Middle frontal gyrus (tissue), 1 donor: ENCODE data around the gene D2HGDH.
A peak's percentile ranks its signal among the peaks of the same experiment; 100 is the strongest.
"Not testable (repeated sequence)": the region's sequence is repeated elsewhere in the genome, so short reads cannot be mapped to it uniquely, and the experiment has no call there.

Source experiments
- DNase-seq: peaks from one replicate; pipeline ENCODE4 v3.0.0-alpha.2; 2015; ENCODE audit warnings: low spot score; ENCODE audit errors: extremely low spot score

The D2HGDH gene

DNA sequence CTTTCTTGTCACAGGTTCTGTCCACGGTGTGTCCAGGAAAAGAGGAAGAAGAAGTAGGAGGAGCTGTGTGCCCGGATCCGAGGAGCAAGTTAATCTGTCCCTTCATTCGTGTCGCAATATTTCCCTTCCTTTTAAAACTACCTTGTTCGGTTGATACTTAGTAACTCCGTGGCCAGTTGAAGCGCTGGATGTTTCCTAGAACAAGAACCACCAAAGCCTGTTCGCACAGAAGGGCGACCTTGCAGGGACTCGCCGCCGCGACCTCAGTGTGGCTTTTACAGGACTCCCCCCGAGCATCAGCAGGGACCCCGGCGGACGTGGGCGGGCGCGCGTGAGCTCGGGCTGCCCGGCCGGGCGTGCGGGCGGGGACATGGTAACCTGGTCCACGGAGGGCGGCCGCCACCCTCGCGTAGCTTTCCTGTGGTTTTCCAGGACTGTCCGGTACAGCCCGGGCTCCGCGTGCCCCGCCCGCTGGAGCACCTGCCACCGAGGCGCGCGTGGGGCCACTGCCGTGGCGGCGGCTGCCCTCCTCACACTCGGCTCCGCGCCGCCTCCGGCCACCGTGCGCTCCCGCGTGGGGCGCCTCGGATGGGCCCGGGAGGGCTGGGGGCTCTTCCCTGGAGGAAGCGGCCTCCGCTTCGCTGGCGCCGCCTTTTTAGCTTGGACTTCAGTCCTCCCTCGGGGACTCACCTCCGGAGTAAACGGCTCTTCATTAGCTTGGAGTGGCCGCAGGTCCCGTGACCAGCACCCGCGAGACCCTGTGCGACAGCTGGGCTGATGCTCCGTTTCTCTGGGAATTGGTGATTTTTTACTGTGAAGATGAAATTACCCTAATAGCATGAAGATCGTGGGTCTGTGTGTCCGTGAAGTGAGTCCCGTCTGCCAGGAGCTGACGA is 9.2 kb upstream of the D2HGDH start:
- no peak for DNase-seq

DNA sequence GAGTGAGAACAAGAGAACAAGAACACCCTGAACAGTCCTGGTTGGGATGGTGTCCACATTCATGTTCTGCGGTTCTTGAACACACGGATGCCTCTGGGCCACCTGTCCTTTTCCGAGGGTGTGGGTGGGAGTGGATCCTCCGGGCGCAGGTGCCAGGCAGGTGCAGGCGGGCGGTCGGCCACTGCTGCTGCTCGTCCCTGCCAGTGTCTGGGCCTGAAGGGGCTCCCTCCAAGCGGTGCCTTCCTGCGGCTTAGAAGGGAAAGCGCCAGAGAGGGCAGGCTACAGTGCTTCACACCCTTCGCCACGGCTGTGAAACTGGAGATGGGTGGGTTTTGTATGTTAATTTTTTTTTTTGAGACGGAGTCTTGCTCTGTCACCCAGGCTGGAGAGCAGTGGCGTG is 8.0 kb upstream of the D2HGDH start:
- DNase-seq: no peak

DNA sequence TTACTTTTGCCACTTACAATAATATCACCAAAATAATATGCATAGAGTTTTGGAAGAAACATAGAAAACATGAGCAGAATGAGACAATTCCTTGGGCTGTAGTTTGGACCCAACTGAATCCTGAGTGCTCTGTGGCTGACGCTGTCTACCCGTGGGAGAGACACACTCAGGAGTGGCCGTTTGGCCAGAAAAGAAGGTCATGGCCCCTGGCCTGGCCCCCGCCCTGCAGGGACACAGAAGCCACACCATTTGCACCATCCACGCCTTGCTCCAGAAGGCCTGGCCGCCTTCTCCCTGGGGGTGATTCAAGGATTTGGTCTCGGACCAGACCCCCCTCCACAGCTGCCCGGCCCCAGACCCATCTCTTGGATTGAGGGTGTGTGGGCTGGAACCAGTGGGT is 6.4 kb upstream of the D2HGDH start:
- DNase-seq: no peak

DNA sequence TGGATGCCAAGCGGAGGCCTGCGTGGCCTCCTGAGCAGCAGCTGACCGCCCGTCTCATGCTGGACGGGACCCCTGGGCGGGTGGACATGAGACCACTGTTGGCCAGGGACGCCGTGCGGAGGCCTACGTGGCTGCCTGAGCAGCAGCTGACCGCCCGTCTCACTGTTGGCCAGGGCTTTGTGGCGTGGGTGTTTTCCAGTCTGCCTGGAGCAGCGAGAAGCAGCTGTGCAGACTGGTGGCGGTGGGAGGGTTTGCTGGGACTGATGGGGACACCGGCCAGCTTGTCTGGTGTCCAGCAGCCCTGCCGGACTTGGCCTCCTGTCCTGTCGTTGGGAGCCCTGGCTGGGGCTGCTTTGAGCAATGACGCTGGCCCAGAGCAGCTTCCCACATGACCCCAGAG is 5.8 kb upstream of the D2HGDH start:
- peak; percentile 42 for DNase-seq

DNA sequence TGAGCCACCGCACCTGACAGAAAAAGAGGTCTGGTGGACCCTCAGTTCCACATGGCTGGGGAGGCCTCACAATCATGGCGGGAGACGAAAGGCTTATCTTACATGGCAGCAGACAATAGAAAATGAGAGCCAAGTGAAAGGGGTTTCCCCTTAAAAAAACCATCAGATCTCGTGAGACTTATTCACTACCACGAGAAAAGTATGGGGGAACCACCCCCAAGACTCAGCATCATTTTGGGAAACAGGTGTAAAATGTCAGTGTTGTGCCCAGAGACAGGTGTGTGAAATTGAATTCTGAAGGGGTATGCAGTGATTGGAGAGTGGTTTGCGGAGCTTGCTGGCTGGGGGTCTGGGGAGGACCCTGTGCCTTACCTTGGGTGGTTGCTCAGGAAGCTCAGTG is 4.6 kb upstream of the D2HGDH start:
- no peak for DNase-seq

DNA sequence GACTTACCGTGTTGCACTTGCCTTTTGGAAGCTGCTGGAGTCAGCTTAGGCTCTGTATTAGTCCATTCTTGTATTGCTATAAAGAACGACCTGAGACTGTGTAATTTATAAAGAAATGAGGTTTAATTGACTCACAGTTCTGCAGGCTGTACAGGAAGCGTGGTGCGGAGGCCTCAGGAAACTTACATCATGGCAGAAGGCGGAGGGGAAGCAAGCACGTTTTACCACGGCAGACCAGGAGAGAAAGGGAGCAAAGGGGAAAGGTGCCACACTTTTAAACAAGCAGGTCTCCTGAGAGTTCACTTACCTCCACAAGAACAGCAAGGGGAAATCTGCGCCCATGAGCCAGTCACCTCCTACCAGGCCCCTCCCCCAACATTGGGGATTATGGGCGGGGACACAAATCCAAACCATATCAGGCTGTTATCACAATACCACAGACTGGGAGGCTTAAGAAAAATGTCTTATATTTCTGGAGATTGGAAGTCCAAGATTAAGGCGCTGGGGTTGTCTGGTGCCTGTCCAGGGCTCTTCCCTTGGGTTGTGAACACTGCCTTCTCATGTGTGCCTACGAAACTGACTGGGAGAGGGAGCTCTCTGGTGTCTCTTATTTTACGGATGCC is 3.6 kb upstream of the D2HGDH start:
- DNase-seq: no peak

DNA sequence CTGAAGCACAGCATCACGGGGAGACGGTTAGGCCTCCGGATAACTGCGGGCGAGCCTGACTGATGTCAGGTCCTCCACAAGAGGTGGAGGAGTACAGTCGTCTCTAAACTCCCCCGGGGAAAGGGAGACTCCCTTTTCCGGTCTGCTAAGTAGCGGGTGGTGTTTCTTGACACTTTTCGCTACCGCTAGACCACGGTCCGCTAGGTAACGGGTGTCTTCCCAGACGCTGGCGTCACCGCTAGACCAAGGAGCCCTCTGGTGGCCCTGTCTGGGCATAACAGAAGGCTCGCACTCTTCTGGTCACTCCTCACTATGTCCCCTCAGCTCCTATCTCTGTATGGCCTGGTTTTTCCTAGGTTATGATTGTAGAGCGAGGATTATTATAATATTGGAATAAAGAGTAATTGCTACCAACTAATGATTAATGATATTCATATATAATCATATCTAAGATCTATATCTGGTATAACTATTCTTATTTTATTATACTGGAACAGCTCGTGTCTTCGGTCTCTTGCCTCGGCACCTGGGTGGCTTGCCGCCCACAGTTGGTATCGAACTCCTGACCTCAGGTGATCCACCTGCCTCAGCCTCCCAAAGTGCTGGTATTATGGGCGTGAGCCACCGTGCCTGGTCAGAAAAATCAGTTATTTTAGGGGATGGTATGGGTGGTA is 1.8 kb upstream of the D2HGDH start:
- not testable (repeated sequence) for DNase-seq

DNA sequence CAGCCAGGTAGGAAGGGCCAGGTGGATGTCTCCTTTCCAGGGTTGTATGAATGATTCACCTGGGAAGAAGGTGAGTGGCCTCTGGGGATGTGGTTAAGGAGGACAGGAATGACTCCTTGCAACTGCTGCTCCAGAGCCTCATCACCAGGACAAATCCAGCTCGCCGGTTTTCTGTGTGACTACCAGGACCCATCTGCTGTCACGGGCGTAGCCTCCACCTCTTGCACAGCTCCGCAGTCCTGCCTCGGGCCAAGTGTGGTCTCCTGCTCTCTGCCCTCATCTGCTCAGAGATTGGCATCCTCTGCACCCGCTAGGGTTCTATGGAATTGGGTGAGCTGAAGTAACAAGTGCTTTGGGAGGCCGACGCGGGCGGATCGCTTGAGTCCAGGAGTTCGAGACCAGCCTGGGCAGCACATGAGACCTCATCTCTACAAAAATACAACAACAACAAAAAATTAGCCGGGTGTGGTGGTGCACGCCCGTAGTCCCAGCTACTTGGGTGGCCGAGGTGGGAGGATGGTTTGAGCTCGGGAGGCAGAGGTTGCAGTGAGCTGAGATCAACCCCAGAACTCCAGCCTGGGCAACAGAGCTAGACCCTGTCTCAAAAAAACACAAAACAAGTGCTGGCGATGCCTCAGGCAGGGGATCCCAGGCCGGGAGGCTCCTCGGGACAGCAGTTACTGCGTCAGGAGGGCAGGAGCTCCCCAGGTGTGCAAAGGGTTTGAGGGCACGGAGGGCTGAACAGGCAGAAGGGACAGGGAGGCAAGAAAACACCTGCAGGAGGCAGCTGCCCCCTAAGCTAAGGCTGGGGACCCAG is 831 bp upstream of the D2HGDH start:
- no peak for DNase-seq

DNA sequence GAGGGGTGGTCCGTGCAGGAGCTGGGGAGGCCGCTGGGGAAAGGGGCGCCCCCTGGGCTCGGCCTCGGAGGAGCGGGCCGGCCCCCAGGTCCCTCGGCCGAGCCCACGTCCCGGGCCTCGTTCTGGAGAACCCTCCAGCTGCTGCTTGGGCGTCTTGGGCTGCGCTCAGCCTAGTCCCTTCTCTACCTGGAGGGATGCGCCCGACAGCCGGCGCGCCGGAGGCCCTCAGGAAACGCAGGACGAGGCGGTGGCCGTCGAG is 293 bp upstream of the D2HGDH start:
- no peak for DNase-seq

DNA sequence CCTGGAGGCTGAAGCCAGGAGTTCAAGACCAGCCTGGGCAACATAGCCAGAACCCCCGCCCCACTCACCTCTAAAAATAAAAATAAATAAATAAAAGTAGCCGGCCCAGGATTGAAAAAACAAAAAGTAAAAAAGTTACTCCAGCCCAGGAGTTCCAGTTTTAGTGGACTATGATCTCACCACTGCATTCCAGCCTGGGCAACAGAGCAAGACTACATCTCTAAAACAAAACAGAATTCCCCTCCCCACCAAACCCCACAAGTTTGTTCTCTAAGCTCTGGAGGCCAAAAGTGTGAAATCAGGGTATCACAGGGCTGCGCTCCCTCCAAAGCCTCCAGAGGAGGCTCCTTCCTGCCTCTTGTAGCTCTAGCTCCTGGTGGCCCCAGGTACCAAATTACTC is 1.7 kb downstream of the D2HGDH start:
- no peak for DNase-seq

DNA sequence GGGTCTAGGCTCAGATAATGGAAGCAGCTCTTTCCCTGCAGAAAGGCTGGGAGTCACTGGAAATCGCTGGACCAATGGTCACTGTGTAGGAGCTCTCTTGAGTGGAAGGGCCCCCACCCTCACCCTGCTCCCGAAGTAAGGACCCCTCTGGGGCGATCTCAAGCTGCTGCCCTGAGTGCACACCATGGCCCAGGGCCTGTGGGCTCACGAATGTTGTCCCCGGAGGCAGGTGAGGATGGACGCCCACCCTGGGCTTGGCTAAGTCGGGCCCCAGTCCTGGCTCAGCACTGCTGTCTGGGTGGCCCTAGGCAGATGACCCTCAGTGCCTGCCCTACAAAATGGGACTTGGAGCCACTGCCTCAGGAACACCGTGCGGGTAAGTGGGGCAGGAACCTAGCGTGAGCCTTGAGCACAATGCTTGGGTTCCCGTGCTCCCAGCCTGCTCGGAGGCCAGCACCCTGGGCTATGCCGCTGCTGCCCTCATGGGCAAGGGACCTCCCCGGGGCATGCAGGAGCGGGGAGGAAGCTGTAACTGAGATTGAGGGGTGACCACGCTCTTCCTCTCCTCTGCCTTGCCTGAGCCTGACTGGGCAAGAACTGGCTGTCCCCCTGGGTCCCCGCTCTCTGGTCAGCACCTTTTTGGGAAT is 3.7 kb downstream of the D2HGDH start:
- DNase-seq: no peak

DNA sequence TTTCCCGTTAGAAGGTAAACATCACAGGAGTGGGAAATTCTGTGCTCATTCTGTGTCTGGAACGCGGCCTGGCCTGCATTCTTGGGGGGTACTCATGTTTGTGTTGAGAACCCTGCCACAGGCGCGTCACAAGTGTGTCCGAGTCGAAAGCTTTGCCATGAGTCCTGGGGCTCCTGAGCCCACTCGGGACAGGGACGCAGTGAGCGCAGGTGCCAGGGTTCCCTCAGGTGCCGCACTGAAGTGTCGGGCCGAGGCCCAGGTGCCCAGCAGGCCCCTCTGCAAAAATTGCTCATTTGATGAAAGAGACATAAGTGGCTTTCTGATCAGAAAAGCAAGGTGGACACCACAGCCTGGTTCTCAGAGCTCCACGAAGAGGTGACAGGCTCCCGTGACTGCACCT is 4.7 kb downstream of the D2HGDH start:
- no peak for DNase-seq

DNA sequence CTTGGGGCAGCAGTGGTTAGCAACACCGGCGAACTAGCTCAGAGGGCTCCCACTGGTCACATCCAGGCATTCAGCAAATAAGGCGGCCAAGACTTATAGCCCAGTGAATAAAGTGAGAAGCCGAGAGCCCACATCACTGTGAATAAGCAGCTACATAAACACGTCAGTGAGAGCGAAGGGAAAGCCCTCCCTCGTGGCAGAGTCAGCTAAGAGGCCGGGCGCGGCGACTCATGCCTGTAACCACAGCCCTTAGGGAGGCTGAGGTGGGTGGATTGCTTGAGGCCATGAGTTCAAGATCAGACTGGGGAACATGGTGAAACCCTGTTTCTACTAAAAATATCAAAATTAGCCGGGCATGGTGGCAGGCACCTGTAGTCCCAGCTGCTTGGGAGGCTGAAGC is 5.2 kb downstream of the D2HGDH start:
- no peak for DNase-seq

DNA sequence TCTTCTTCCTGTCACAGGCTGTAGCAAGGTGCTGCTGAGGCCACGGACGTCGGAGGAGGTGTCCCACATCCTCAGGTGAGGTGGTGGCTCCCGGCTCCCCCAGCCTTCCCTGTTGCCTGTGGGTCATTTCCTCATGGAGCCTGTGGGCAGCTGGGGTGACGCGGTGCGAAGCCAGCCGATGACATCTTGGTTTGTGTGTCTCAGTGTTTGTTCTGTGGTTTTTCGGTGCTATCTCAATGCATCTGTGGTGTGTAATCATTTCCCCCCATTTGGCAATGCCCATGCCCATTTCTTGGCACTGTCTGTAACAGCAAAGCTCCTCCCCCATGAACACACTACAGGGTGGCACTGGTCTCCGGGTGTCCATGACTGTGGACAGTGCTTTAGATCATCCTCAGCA is 6.6 kb downstream of the D2HGDH start:
- DNase-seq: no peak

DNA sequence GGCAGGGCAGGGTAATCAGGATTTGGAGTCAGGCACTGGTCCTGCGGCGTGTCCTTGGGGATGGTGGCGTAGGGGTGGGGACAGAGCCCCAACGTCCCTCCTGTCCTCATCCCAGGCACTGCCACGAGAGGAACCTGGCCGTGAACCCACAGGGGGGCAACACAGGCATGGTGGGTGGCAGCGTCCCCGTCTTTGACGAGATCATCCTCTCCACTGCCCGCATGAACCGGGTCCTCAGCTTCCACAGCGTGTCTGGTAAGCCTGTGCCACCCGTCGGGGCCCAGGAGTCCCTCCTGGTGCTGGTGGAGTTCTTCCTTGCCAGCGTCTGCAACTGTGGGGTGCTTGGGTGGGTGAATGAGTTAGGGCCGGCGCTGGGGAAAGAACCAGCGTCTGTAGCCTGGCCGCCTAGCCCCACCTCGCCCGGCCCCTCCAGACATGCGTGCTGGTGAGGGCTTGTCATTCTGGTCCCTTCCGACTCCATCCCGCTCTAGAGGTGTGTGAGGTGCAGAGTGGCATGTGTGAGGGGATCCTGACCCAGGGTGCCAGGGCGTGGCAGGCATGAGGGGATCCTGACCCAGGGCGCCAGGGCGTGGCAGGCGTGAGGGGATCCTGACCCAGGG is 8.0 kb downstream of the D2HGDH start:
- DNase-seq: no peak

DNA sequence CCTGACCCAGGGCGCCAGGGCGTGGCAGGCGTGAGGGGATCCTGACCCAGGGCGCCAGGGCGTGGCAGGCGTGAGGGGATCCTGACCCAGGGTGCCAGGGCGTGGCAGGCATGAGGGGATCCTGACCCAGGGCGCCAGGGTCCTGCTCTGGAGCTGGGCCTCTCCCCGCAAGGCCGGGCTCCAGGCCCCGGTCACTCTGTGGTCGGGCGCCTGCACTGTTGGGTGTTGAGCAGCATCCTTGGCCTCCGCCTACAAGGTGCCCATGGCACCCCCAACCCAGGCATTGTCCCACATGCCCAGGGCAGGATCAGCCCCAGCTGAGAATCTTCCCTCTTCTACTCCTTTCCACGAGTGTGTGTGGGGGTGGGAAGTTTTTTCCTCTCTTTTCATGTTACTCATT is 8.6 kb downstream of the D2HGDH start:
- DNase-seq: not testable (repeated sequence)

DNA sequence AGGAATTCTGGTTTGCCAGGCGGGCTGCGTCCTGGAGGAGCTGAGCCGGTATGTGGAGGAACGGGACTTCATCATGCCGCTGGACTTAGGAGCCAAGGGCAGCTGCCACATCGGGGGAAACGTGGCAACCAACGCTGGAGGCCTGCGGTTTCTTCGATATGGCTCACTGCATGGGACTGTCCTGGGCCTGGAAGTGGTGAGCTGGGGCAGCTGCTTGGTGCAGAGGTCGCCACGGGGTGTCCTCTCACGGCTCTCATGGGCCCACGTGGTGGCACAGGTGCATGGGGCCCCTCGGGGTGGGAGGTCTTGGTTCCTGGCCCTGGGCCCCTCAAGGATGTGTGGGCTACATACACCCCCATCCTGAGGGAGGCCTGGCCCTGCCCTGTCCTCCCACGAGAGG is 9.2 kb downstream of the D2HGDH start:
- DNase-seq: no peak

DNA sequence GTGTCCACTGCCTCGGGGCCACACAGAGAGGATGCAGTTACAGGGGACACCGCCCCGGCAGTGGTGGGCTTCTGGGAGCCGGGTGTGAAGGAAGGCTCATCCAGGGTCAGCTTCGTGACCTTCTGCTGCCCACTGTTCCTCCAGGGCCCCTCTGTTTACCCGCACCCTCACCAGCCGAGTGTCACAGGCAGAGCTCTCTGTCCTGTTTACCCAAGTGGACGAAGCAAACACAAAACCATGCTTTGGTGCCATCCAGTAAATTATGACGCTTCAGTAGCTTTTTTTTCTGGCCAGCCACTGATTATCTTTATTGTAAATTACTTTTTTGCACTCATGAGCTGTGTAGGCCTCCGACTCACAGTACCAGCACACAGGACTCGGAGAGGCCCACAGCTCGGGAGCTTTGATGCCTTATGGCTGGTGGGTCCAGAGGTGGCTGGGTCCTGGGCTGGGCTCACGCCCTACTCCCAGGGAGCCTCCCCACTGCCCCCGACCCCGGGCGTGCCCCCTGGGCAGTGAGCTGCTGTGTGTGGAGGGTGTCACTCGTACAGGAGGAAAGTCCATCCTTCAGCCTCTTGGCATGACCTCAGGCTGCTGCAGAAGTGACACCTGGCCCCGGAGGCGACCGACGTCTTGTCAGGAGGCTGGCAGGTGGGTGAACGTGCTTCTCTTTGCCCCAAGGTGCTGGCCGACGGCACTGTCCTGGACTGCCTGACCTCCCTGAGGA is 9.8 kb downstream of the D2HGDH start:
- DNase-seq: no peak

DNA sequence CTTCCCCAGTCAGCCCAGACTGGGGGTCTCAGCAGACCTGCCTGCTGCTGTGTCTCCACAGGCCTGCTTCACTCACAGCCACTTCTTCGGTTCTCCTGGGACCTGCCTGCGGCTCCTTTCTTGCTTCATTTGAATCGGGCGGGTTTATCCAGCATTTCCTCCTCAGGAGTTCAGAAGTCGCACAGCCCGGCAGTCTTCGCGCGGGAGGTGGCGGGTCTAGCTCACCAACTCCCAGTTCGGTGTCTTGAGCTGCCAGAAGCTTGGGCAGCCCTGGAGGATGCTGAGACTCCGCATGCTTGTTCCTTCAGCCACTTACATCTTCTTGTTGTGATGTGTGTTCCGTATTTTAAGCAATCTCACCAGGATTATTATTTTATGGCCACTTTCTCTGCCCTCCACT is 10.8 kb downstream of the D2HGDH start:
- no peak for DNase-seq

DNA sequence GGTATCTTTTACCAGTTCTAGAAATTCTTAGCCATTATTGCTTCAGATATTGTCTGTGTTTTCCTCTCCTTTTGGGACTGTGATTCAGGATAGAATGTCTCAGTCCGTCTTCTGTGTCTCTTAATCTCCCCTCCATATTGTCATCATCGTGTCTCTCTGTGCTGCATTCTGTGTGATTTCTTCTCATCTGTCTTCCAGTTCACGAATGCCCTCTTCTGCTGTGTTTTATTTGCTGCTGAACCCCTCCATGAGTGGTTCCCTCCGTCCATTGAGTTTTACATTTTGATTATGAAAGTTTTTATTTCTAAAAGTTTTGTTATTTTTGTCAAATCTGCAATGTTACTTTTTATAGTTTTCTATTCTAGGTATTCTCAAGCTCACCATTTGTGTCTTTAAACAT is 11.7 kb downstream of the D2HGDH start:
- DNase-seq: no peak
